Lung (tissue), 12 donors: ENCODE measurements around the gene SLC9A5. TPM values are rescaled to one million over a fixed set of nuclear protein-coding genes. Genes with fewer than 3 reads are reported as not detected.

Experiments
- ATAC-seq: fragments of 200-7000 bp; cut with Tn5 transposase; one replicate; pipeline ENCODE4 v1.9.1; 2020; ENCODE audit warnings: moderate number of reproducible peaks; ENCODE audit not compliant: insufficient read depth, low FRiP score
- DNase-seq, 3 donors: peaks; one replicate each; pipeline ENCODE4 v3.0.0-alpha.2; 2013 to 2017
- H3K27ac ChIP-seq, 2 donors: one replicate each; pipeline ENCODE4 v1.5.1; 2013; ENCODE audit warnings: mild to moderate bottlenecking in 2 of 2, moderate library complexity in 2 of 2, control low read depth in 1 of 2, inconsistent platforms in 1 of 2, low read depth in 1 of 2, low read length in 1 of 2
- H3K27me3 ChIP-seq, 3 donors: one replicate each; pipeline ENCODE4 v1.5.1; 2013; ENCODE audit warnings: low read length in 2 of 3; ENCODE audit not compliant: control insufficient read depth in 3 of 3, insufficient read depth in 3 of 3
- H3K36me3 ChIP-seq, 4 donors: one replicate each; pipeline ENCODE4 v1.5.1; 2013; ENCODE audit warnings: low read length in 4 of 4, mild to moderate bottlenecking in 1 of 4, moderate library complexity in 1 of 4; ENCODE audit not compliant: control insufficient read depth in 4 of 4, insufficient read depth in 4 of 4
- H3K4me1 ChIP-seq, 5 donors: one replicate each; pipeline ENCODE4 v1.5.1; 2013; ENCODE audit warnings: low read length in 5 of 5, mild to moderate bottlenecking in 2 of 5, moderate library complexity in 1 of 5; ENCODE audit not compliant: control insufficient read depth in 5 of 5, insufficient read depth in 5 of 5
- H3K4me3 ChIP-seq: one replicate; pipeline ENCODE4 v1.5.1; 2013; ENCODE audit warnings: mild to moderate bottlenecking, control low read depth, moderate library complexity
- H3K9ac ChIP-seq, 2 donors: one replicate each; pipeline ENCODE4 v1.5.1; 2013; ENCODE audit warnings: low read length in 2 of 2, control low read depth in 1 of 2; ENCODE audit not compliant: insufficient read depth in 1 of 2
- H3K9me3 ChIP-seq, 4 donors: one replicate each; pipeline ENCODE4 v1.5.1; 2013; ENCODE audit warnings: low read length in 3 of 4, mild to moderate bottlenecking in 1 of 4, moderate library complexity in 1 of 4; ENCODE audit not compliant: control insufficient read depth in 4 of 4, insufficient read depth in 3 of 4
- WGBS, 2 donors: extraction: QIAGEN DNeasy Blood & Tissue Kit; methylation state at CpG; one replicate each; pipeline ENCODE4 v1.1.7; 2013; 5-methylcytosine and 5-hydroxymethylcytosine counted together
- polyA plus RNA-seq, 2 donors: library from polyadenylated mRNA; stranded (reverse); fragments of 200-250 nt; gene quantifications; one replicate each; pipeline ENCODE4 v1.2.1, GENCODE V29; 2013
- total RNA-seq, 2 donors: library from RNA; depleted of rRNA in 1 of 2; stranded (reverse); fragments of >200 nt in 1 of 2; gene quantifications; one replicate each; pipeline ENCODE4 v1.2.1, GENCODE V29; 2014 to 2021
- TF ChIP-seq, protein P1 (sequence below): IDR thresholded peaks from 2 replicates; pipeline ENCODE4 v1.5.1; 2012; ENCODE audit warnings: mild to moderate bottlenecking; ENCODE audit errors: control extremely low read depth, extremely low read depth
- donor health status: control.
- donor health status: control.
- donor health status: Bipolar disorder and iron deficiency.
- donor health status: healthy.
- donor health status: DM: yes; HTN: yes; CAD: no.

The SLC9A5 gene
- total and polyA plus RNA-seq, 4 donors, result 1.2 to 5.9 (median 3.3) TPM

DNA sequence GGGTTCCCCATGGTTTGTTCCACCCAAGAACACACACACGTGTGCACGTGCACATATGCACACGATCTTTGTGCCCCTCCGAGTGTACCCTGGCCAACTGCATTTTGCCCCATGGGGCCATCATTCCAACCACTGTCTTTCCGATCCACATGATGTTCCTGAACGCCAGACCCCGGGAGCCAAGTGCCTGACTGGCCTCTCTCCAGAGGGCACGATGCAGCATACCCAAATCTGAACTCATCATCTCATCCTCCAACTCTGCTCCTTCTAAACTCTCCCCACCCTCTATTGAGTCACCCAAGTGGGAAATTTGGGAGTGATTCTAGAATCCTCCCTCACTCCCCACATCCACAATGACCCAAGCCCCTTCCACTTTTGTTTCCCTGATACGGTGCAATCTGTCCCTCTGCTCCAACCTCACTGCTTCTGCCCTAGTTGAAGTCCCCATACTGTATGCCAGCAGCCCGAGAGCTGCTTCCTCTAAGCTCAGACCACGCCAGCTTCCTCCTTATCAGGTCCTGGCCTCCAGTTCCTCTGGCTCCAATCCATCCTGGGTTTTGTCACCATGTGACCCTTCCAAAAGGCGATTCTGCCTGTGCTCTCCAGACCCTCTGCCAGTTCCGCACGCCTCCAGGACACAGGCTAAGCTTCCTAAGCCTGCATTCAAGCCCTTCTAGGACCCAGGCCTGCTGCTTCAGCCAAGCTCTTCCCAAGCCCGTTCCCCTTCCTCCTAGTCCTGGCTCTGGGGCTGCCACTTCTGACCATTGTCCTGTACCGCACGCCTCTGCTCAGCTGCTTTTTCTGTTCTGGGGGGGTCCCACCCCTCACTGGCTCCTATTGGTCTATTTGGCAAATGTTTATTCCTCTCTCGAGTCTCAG lies 31.9 kb upstream of the SLC9A5 start:
- Histone ChIP-seq H3K4me1 (peaks cover 6 to 26% (median 16%) of the 10 kb centered on the region in 5 donors), H3K9me3 (no peaks in the 10 kb centered on the region), H3K36me3 (peaks cover 0 to 3% (median under 1%) of the 10 kb centered on the region in 4 donors), H3K27ac (peak overlapping the region; percentile 63), H3K27me3 (no peaks in the 10 kb centered on the region), H3K9ac (peak overlapping the region in 1 of 2 donors; percentile 8), H3K4me3 (no peak overlapping the region)
- 38 to 45% methylated on average over 18 of the region's 18 CpGs for WGBS, 2 donors
- peak; percentile 72 for ATAC-seq
- TF ChIP-seq, protein P1, sequence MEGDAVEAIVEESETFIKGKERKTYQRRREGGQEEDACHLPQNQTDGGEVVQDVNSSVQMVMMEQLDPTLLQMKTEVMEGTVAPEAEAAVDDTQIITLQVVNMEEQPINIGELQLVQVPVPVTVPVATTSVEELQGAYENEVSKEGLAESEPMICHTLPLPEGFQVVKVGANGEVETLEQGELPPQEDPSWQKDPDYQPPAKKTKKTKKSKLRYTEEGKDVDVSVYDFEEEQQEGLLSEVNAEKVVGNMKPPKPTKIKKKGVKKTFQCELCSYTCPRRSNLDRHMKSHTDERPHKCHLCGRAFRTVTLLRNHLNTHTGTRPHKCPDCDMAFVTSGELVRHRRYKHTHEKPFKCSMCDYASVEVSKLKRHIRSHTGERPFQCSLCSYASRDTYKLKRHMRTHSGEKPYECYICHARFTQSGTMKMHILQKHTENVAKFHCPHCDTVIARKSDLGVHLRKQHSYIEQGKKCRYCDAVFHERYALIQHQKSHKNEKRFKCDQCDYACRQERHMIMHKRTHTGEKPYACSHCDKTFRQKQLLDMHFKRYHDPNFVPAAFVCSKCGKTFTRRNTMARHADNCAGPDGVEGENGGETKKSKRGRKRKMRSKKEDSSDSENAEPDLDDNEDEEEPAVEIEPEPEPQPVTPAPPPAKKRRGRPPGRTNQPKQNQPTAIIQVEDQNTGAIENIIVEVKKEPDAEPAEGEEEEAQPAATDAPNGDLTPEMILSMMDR, result no peak
- peak; percentile 78 to 87 (median 86) for DNase-seq

GRCh38 chr16:67223992-67224391 lies 24.8 kb upstream of the SLC9A5 start:
- Histone ChIP-seq H3K27me3 (no peaks in the 10 kb centered on the region), H3K36me3 (peaks cover 2 to 9% (median 5%) of the 10 kb centered on the region in 4 donors), H3K4me3 (no peak overlapping the region), H3K27ac (no peak overlapping the region), H3K9ac (no peak overlapping the region), H3K4me1 (peaks cover 4 to 18% (median 13%) of the 10 kb centered on the region in 5 donors), H3K9me3 (no peaks in the 10 kb centered on the region)
- DNase-seq, result no peak
- WGBS, 2 donors, result 35 to 36% methylated on average over 3 of the region's 3 CpGs
- no peak for ATAC-seq
- TF ChIP-seq, protein P1, result no peak

- H3K9me3 ChIP-seq, result no peaks in the 10 kb centered on the region
- peak overlapping the region in 1 of 2 donors; percentile 83 for H3K9ac ChIP-seq
- H3K4me1 ChIP-seq, result peaks cover 4 to 18% (median 13%) of the 10 kb centered on the region in 5 donors
- TF ChIP-seq, protein P1, result no peak
- H3K27me3 ChIP-seq, result no peaks in the 10 kb centered on the region
- no peak for ATAC-seq
- WGBS, 2 donors, result 5 to 9% methylated on average over 12 of the region's 12 CpGs
- peaks cover 8 to 32% (median 21%) of the 10 kb centered on the region in 4 donors for H3K36me3 ChIP-seq
- no peak for DNase-seq
- H3K27ac ChIP-seq, result peak overlapping the region; percentile 76 to 85
- peak overlapping the region; percentile 67 for H3K4me3 ChIP-seq
These were observed 22.4 kb upstream of the SLC9A5 start for GRCh38 chr16:67226295-67226803.
